K562 (cell line): ENCODE results near the gene ZKSCAN3. TPM values are rescaled to one million over a fixed set of nuclear protein-coding genes. Genes with fewer than 3 reads are reported as not detected.

Source experiments
- CBX3 ChIP-seq, 2 experiments: IDR thresholded peaks; 1 replicate in 1 of 2; 2 replicates in 1 of 2; pipeline ENCODE4 v1.6.1; 2012; ENCODE audit warnings: inconsistent platforms in 2 of 2, low read length in 2 of 2, borderline replicate concordance in 1 of 2, control low read depth in 1 of 2
- CLOCK ChIP-seq: fragments of 250-450 bp; sonication (Bioruptor Pico); IDR thresholded peaks from 2 replicates; pipeline ENCODE4 v1.4.0; 2020; ENCODE audit warnings: mild to moderate bottlenecking, moderate library complexity, borderline replicate concordance
- DACH1 ChIP-seq: fragments of 450-650 bp; IDR thresholded peaks from 2 replicates; pipeline ENCODE4 v1.6.1; 2018; ENCODE audit not compliant: partially characterized antibody
- GABPB1 ChIP-seq: sonication (generic); formaldehyde crosslinking; IDR thresholded peaks from 2 replicates; pipeline ENCODE4 v1.8.0; 2022; ENCODE audit warnings: mild to moderate bottlenecking, missing genetic modification reagents
- LARP7 ChIP-seq: fragments of 450-650 bp; IDR thresholded peaks from 2 replicates; pipeline ENCODE4 v1.6.1; 2016
- MBD1 ChIP-seq: fragments of 250-450 bp; sonication (Bioruptor Pico); IDR thresholded peaks from 2 replicates; pipeline ENCODE4 v1.8.0; 2022; ENCODE audit warnings: inconsistent platforms
- MED1 ChIP-seq: sonication (generic); formaldehyde crosslinking; IDR thresholded peaks from 2 replicates; pipeline ENCODE4 v1.8.1; 2023; ENCODE audit warnings: missing genetic modification reagents, borderline replicate concordance
- MTA3 ChIP-seq: fragments of 450-650 bp; formaldehyde crosslinking; IDR thresholded peaks from 2 replicates; pipeline ENCODE4 v1.6.1; 2017; ENCODE audit warnings: mild to moderate bottlenecking, borderline replicate concordance
- OTX1 ChIP-seq: fragments of 450-650 bp; formaldehyde crosslinking; IDR thresholded peaks from 2 replicates; pipeline ENCODE4 v1.4.0; 2022; ENCODE audit warnings: mild to moderate bottlenecking
- PREB ChIP-seq: sonication (generic); formaldehyde crosslinking; IDR thresholded peaks from 2 replicates; pipeline ENCODE4 v1.8.1; 2023; ENCODE audit warnings: mild to moderate bottlenecking, missing genetic modification reagents
- SAP30 ChIP-seq: fragments of 200-600 bp; sonication (generic); IDR thresholded peaks from 2 replicates; pipeline ENCODE4 v1.6.1; 2012; ENCODE audit warnings: borderline replicate concordance, low read depth, mild to moderate bottlenecking, moderate library complexity, low read length, control low read depth, inconsistent platforms; ENCODE audit not compliant: insufficient read depth, poor library complexity, severe bottlenecking
- SIN3B ChIP-seq: fragments of 450-650 bp; IDR thresholded peaks from 2 replicates; pipeline ENCODE4 v1.6.1; 2017; ENCODE audit warnings: low read depth, mild to moderate bottlenecking, moderate library complexity
- SMAD1 ChIP-seq: fragments of 150-350 bp; IDR thresholded peaks from 2 replicates; pipeline ENCODE4 v1.6.1; 2014; ENCODE audit warnings: low read length, low read depth; ENCODE audit not compliant: partially characterized antibody
- SUPT5H ChIP-seq: fragments of 450-650 bp; IDR thresholded peaks from 2 replicates; pipeline ENCODE4 v1.6.1; 2016
- TCF7 ChIP-seq: sonication (generic); IDR thresholded peaks from 2 replicates; pipeline ENCODE4 v1.6.1; 2016; ENCODE audit warnings: antibody characterized with exemption, borderline replicate concordance
- ZNF212 ChIP-seq: fragments of 450-650 bp; formaldehyde crosslinking; IDR thresholded peaks from 2 replicates; pipeline ENCODE4 v1.4.0; 2020; ENCODE audit warnings: mild to moderate bottlenecking
- ZNF589 ChIP-seq: fragments of 200-800 bp; sonication (Bioruptor generic); IDR thresholded peaks from 2 replicates; pipeline ENCODE4 v1.6.1; 2016; ENCODE audit warnings: low read depth, missing genetic modification characterization, missing compliant biosample characterization
- ZNF695 ChIP-seq: fragments of 450-650 bp; formaldehyde crosslinking; IDR thresholded peaks from 2 replicates; pipeline ENCODE4 v1.4.0; 2020; ENCODE audit warnings: mild to moderate bottlenecking, moderate library complexity
- ZNF707 ChIP-seq: fragments of 250-450 bp; sonication (Bioruptor Pico); conservative IDR thresholded peaks from 2 replicates; pipeline ENCODE4 v1.8.0; 2022; ENCODE audit warnings: inconsistent platforms, mild to moderate bottlenecking, moderate library complexity
- ZSCAN29 ChIP-seq: fragments of 450-650 bp; IDR thresholded peaks from 2 replicates; pipeline ENCODE4 v1.6.1; 2017
- polyA plus RNA-seq, 8 experiments: library from polyadenylated mRNA; depleted of rRNA in 4 of 8; stranded (reverse) in 5 of 8; unstranded in 3 of 8; fragments of >200 nt; fragmentation: Nextera tagmentation in 2 of 8; fragmentation: Illumina TruSeq in 1 of 8; extraction: Ambion mirVana in 2 of 8; extraction: Trizol in 1 of 8; gene quantifications; 2 replicates each; pipeline versions ENCODE4 v1.2.1 to v1.2.3, GENCODE V29; 2011 to 2014; ENCODE audit warnings: inconsistent platforms in 1 of 8, missing spikeins in 1 of 8
- total RNA-seq, 7 experiments: library from RNA; depleted of rRNA in 6 of 7; stranded (reverse); fragments of >200 nt in 6 of 7; fragmentation: Illumina TruSeq in 2 of 7; extraction: Trizol in 2 of 7; gene quantifications; 2 replicates each; pipeline versions ENCODE4 v1.2.1 to v1.2.3, GENCODE V29; 2011 to 2021; ENCODE audit warnings: low replicate concordance in 1 of 7
- TF ChIP-seq, protein P1 (sequence below): fragments of 450-650 bp; IDR thresholded peaks from one replicate; pipeline ENCODE4 v1.6.1; 2018; ENCODE audit warnings: mild to moderate bottlenecking, moderate library complexity; ENCODE audit not compliant: partially characterized antibody

Gene ZKSCAN3
- total and polyA plus RNA-seq, 9 of the 15 experiments (the other 6 are each of a cell fraction or from before 2014, with no cell fraction given): 3.0 to 12.4 (median 10.2) TPM

GRCh38 chr6:28335564-28336283, 14.0 kb upstream of the ZKSCAN3 start, which contains the start of gene ZSCAN31 (continued):
- TF ChIP-seq MBD1 (CRISPR knock-in tag) (no peak), SIN3B (0 out of 2 replicates have a peak, but pooled peaks have one; percentile 5), DACH1 (no peak), CBX3 (IDR thresholded peaks at IDR 0.05; ENCODE audit: borderline replicate concordance in 1 of 2, low read length in 2 of 2) (no peak), ZNF707 (CRISPR knock-in tag) (0 out of 2 replicates have a peak, but pooled peaks have one; percentile 15), SAP30 (no peak), MTA3 (no peak; the same call in 1 of the 2 replicates), SMAD1 (peak; percentile 96), SUPT5H (peak; percentile 96), LARP7 (no peak), MED1 (CRISPR knock-in tag) (no peak; the same call in 1 of the 2 replicates), OTX1 (CRISPR knock-in tag) (peak; percentile 84; the same call in 1 of the 2 replicates), ZSCAN29 (no peak), PREB (CRISPR knock-in tag) (0 out of 2 replicates have a peak, but pooled peaks have one; percentile 92), ZNF695 (0 out of 2 replicates have a peak, but pooled peaks have one; percentile 0), ZNF212 (CRISPR knock-in tag) (peak; percentile 28; the same call in 1 of the 2 replicates), TCF7 (peak; percentile 78; the same call in 1 of the 2 replicates), ZNF589 (CRISPR knock-in tag) (peak; percentile 22; the same call in 1 of the 2 replicates), CLOCK (CRISPR knock-in tag) (no peak), GABPB1 (CRISPR knock-in tag) (peak; percentile 91)
- TF ChIP-seq, protein P1, sequence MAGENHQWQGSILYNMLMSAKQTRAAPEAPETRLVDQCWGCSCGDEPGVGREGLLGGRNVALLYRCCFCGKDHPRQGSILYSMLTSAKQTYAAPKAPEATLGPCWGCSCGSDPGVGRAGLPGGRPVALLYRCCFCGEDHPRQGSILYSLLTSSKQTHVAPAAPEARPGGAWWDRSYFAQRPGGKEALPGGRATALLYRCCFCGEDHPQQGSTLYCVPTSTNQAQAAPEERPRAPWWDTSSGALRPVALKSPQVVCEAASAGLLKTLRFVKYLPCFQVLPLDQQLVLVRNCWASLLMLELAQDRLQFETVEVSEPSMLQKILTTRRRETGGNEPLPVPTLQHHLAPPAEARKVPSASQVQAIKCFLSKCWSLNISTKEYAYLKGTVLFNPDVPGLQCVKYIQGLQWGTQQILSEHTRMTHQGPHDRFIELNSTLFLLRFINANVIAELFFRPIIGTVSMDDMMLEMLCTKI: no peak
